HEK293 (cell line): ENCODE data around the gene XCL1.

ENCODE experiments used
- CTCF ChIA-PET: fragments of 350-600 bp; formaldehyde crosslinking; extraction: SDS; loops from one replicate; lab custom pipeline; 2021; ENCODE audit warnings: antibody characterized with exemption; lab: Yijun Ruan, JAX
- POLR2A ChIA-PET: fragments of 300-600 bp; formaldehyde crosslinking; extraction: SDS; loops from one replicate; lab custom pipeline; 2020; ENCODE audit warnings: antibody characterized with exemption, inconsistent platforms; lab: Yijun Ruan, JAX
- H3K27ac ChIP-seq: fragments of 200-500 bp; sonication (Bioruptor generic); 2 replicates; pipeline ENCODE4 v1.5.1; 2014; ENCODE audit warnings: low read depth, low read length, control low read depth, inconsistent platforms; ENCODE audit errors: extremely low read depth
- H3K36me3 ChIP-seq, 2 experiments: fragments of 200-500 bp in 1 of 2; sonication (Bioruptor generic) in 1 of 2; 1 replicate in 1 of 2; 2 replicates in 1 of 2; pipeline ENCODE4 v1.5.1; 2014 to 2017; ENCODE audit warnings: inconsistent platforms in 2 of 2, low read length in 2 of 2; ENCODE audit not compliant: control insufficient read depth in 2 of 2, insufficient read depth in 1 of 2
- H3K4me1 ChIP-seq: fragments of 200-500 bp; sonication (Bioruptor generic); 2 replicates; pipeline ENCODE4 v1.5.1; 2014; ENCODE audit warnings: mild to moderate bottlenecking, low read length, inconsistent platforms; ENCODE audit not compliant: control insufficient read depth, insufficient read depth
- H3K4me3 ChIP-seq: 2 replicates; pipeline ENCODE4 v1.5.1; 2011; ENCODE audit warnings: low read depth, mild to moderate bottlenecking, control low read depth, low read length, moderate library complexity
- H3K9me3 ChIP-seq: fragments of 200-500 bp; sonication (Bioruptor generic); 2 replicates; pipeline ENCODE4 v1.5.1; 2014; ENCODE audit warnings: low read depth, low read length, inconsistent platforms; ENCODE audit not compliant: control insufficient read depth, insufficient read depth
- KLF7 ChIP-seq: fragments of 450-650 bp; formaldehyde crosslinking; IDR thresholded peaks from 2 replicates; pipeline ENCODE4 v1.5.1; 2016; ENCODE audit warnings: missing biosample characterization, missing genetic modification characterization, borderline replicate concordance
- OVOL3 ChIP-seq: fragments of 450-650 bp; formaldehyde crosslinking; IDR thresholded peaks from 2 replicates; pipeline ENCODE4 v1.5.1; 2016; ENCODE audit warnings: missing biosample characterization, missing genetic modification characterization
- PRDM1 ChIP-seq: fragments of 450-650 bp; formaldehyde crosslinking; IDR thresholded peaks from 2 replicates; pipeline ENCODE4; 2016; ENCODE audit warnings: missing biosample characterization, missing genetic modification characterization
- SETDB1 ChIP-seq: IDR thresholded peaks from one replicate; pipeline ENCODE4 v1.6.1; 2017; ENCODE audit warnings: mild to moderate bottlenecking, low read length, moderate library complexity, mixed read lengths; ENCODE audit not compliant: insufficient read length
- YY1 ChIP-seq: fragments of 450-650 bp; formaldehyde crosslinking; IDR thresholded peaks from 2 replicates; pipeline ENCODE4 v1.5.1; 2018; ENCODE audit warnings: missing biosample characterization, missing genetic modification characterization
- ZIC2 ChIP-seq: fragments of 450-650 bp; formaldehyde crosslinking; IDR thresholded peaks from 2 replicates; pipeline ENCODE4 v1.5.1; 2016; ENCODE audit warnings: missing biosample characterization, missing genetic modification characterization
- ZNF10 ChIP-seq: fragments of 450-650 bp; formaldehyde crosslinking; IDR thresholded peaks from 2 replicates; pipeline ENCODE4 v1.5.1; 2017; ENCODE audit warnings: missing biosample characterization, missing genetic modification characterization
- ZNF114 ChIP-seq: fragments of 450-650 bp; formaldehyde crosslinking; IDR thresholded peaks from 2 replicates; pipeline ENCODE4 v1.5.0; 2017; ENCODE audit warnings: missing biosample characterization, missing genetic modification characterization
- ZNF146 ChIP-seq: fragments of 450-650 bp; formaldehyde crosslinking; IDR thresholded peaks from 2 replicates; pipeline ENCODE4 v1.5.1; 2016; ENCODE audit warnings: missing biosample characterization, missing genetic modification characterization
- ZNF311 ChIP-seq: fragments of 450-650 bp; formaldehyde crosslinking; IDR thresholded peaks from 2 replicates; pipeline ENCODE4 v1.5.1; 2017; ENCODE audit warnings: missing biosample characterization, missing genetic modification characterization, borderline replicate concordance
- ZNF350 ChIP-seq: fragments of 450-650 bp; formaldehyde crosslinking; IDR thresholded peaks from 2 replicates; pipeline ENCODE4 v1.5.0; 2017; ENCODE audit warnings: missing biosample characterization, mild to moderate bottlenecking, missing genetic modification characterization
- ZNF354C ChIP-seq: fragments of 450-650 bp; formaldehyde crosslinking; IDR thresholded peaks from 2 replicates; pipeline ENCODE4 v1.5.1; 2016; ENCODE audit warnings: missing biosample characterization, missing genetic modification characterization, low read depth, borderline replicate concordance
- ZNF416 ChIP-seq: fragments of 450-650 bp; formaldehyde crosslinking; IDR thresholded peaks from 2 replicates; pipeline ENCODE4 v1.5.1; 2016; ENCODE audit warnings: missing biosample characterization, missing genetic modification characterization
- ZNF473 ChIP-seq: fragments of 450-650 bp; formaldehyde crosslinking; IDR thresholded peaks from 2 replicates; pipeline ENCODE4 v1.5.1; 2017; ENCODE audit warnings: missing biosample characterization, missing genetic modification characterization
- ZNF510 ChIP-seq: fragments of 450-650 bp; formaldehyde crosslinking; IDR thresholded peaks from 2 replicates; pipeline ENCODE4 v1.5.1; 2018; ENCODE audit warnings: mild to moderate bottlenecking, missing genetic modification characterization, missing biosample characterization; ENCODE audit not compliant: insufficient replicate concordance
- ZNF558 ChIP-seq: fragments of 450-650 bp; formaldehyde crosslinking; IDR thresholded peaks from 2 replicates; pipeline ENCODE4 v1.5.1; 2016; ENCODE audit warnings: missing biosample characterization, missing genetic modification characterization
- ZNF560 ChIP-seq: fragments of 450-650 bp; formaldehyde crosslinking; IDR thresholded peaks from 2 replicates; pipeline ENCODE4 v1.5.1; 2017; ENCODE audit warnings: missing biosample characterization, missing genetic modification characterization, borderline replicate concordance
- ZNF585B ChIP-seq: fragments of 450-650 bp; formaldehyde crosslinking; IDR thresholded peaks from 2 replicates; pipeline ENCODE4 v1.5.1; 2016; ENCODE audit warnings: missing biosample characterization, missing genetic modification characterization
- ZNF639 ChIP-seq: fragments of 450-650 bp; formaldehyde crosslinking; IDR thresholded peaks from 2 replicates; pipeline ENCODE4 v1.5.1; 2016; ENCODE audit warnings: missing biosample characterization, missing genetic modification characterization
- ZNF654 ChIP-seq: fragments of 450-650 bp; formaldehyde crosslinking; IDR thresholded peaks from 2 replicates; pipeline ENCODE4 v1.5.1; 2016; ENCODE audit warnings: low read depth, missing biosample characterization, missing genetic modification characterization
- ZNF677 ChIP-seq: fragments of 450-650 bp; IDR thresholded peaks from 2 replicates; pipeline ENCODE4 v1.5.0; 2018; ENCODE audit warnings: missing biosample characterization, mild to moderate bottlenecking, missing genetic modification characterization, moderate library complexity
- ZSCAN23 ChIP-seq: fragments of 450-650 bp; formaldehyde crosslinking; IDR thresholded peaks from 2 replicates; pipeline ENCODE4 v1.5.1; 2016; ENCODE audit warnings: missing biosample characterization, missing genetic modification characterization
- ZSCAN4 ChIP-seq: fragments of 450-650 bp; formaldehyde crosslinking; IDR thresholded peaks from 2 replicates; pipeline ENCODE4 v1.5.1; 2017; ENCODE audit warnings: missing biosample characterization, missing genetic modification characterization
- TF ChIP-seq, protein P1 (sequence below): fragments of 450-650 bp; formaldehyde crosslinking; optimal IDR thresholded peaks from 2 replicates; pipeline ENCODE3; 2016; ENCODE audit warnings: missing biosample characterization, mild to moderate bottlenecking, missing genetic modification characterization
- TF ChIP-seq, protein P2 (sequence below): fragments of 450-650 bp; formaldehyde crosslinking; IDR thresholded peaks from 2 replicates; pipeline ENCODE4 v1.5.1; 2016; ENCODE audit warnings: missing biosample characterization, missing genetic modification characterization
- TF ChIP-seq, protein P3 (sequence below): fragments of 450-650 bp; formaldehyde crosslinking; IDR thresholded peaks from 2 replicates; pipeline ENCODE4 v1.5.1; 2016; ENCODE audit warnings: missing biosample characterization, missing genetic modification characterization
- TF ChIP-seq, protein P4 (sequence below): fragments of 450-650 bp; formaldehyde crosslinking; IDR thresholded peaks from 2 replicates; pipeline ENCODE4 v1.5.1; 2016; ENCODE audit warnings: missing biosample characterization, missing genetic modification characterization, borderline replicate concordance

Gene XCL1

DNA sequence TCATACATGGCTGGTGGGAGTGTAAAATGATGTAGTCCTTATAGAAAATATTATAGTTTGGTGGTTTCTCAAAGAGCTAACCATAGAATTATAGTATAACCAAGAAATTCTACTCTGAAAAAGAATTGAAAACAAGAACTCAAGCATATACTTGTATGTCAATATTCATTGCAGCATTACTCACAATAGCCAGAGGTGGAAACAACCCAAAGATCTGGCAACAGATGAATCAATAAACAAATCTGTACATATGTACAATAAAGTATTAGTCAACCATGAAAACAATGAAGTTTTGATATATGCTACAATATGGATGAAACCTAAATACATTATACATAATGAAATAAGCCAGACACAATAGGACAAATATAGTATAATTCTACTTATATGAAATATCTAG lies 29.7 kb downstream of the XCL1 start:
- Histone ChIP-seq H3K4me1 (no peaks in the 10 kb centered on the region), H3K36me3 (no peaks in the 10 kb centered on the region), H3K27ac (no peak overlapping the region), H3K4me3 (no peak overlapping the region), H3K9me3 (no peaks in the 10 kb centered on the region)
- CTCF ChIA-PET, result interaction anchor here (0.5 to 4.0 kb wide), 5 partner anchors 11 to 742 kb away, joined by 3 to 72 read pairs (median 4); no protein-coding TSS in a partner anchor
- POLR2A ChIA-PET, result no interaction called here
- TF ChIP-seq ZSCAN4 (tag by site-specific recombination) (no peak), ZNF639 (tag by site-specific recombination) (no peak), ZNF654 (tag by site-specific recombination) (no peak), SETDB1 (no peak), ZNF473 (no peak), ZNF585B (tag by site-specific recombination) (no peak), ZNF558 (tag by site-specific recombination) (no peak), ZNF677 (tag by site-specific recombination) (no peak), ZNF114 (tag by site-specific recombination) (no peak), ZNF311 (tag by site-specific recombination) (no peak), ZNF10 (tag by site-specific recombination) (no peak), ZNF146 (tag by site-specific recombination) (no peak), ZNF354C (no peak), KLF7 (tag by site-specific recombination) (no peak)

- Histone ChIP-seq H3K9me3 (no peaks in the 10 kb centered on the region), H3K27ac (no peak overlapping the region), H3K4me1 (no peaks in the 10 kb centered on the region), H3K4me3 (no peak overlapping the region), H3K36me3 (no peaks in the 10 kb centered on the region)
- ChIA-PET CTCF (interaction anchor here (0.5 to 1.0 kb wide), 3 partner anchors 15 to 879 kb away, joined by 3 to 5 read pairs (median 3); no protein-coding TSS in a partner anchor), POLR2A (no interaction called here)
- no peak for TF ChIP-seq OVOL3 (tag by site-specific recombination)
- TF ChIP-seq, protein P1, sequence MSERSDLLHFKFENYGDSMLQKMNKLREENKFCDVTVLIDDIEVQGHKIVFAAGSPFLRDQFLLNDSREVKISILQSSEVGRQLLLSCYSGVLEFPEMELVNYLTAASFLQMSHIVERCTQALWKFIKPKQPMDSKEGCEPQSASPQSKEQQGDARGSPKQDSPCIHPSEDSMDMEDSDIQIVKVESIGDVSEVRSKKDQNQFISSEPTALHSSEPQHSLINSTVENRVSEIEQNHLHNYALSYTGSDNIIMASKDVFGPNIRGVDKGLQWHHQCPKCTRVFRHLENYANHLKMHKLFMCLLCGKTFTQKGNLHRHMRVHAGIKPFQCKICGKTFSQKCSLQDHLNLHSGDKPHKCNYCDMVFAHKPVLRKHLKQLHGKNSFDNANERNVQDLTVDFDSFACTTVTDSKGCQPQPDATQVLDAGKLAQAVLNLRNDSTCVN (tag by site-specific recombination), result no peak
- TF ChIP-seq, protein P2, sequence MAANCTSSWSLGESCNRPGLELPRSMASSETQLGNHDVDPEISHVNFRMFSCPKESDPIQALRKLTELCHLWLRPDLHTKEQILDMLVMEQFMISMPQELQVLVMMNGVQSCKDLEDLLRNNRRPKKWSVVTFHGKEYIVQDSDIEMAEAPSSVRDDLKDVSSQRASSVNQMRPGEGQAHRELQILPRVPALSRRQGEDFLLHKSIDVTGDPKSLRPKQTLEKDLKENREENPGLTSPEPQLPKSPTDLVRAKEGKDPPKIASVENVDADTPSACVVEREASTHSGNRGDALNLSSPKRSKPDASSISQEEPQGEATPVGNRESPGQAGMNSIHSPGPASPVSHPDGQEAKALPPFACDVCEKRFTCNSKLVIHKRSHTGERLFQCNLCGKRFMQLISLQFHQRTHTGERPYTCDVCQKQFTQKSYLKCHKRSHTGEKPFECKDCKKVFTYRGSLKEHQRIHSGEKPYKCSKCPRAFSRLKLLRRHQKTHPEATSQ (tag by site-specific recombination), result no peak
- no peak for TF ChIP-seq ZNF350
- TF ChIP-seq, protein P3, sequence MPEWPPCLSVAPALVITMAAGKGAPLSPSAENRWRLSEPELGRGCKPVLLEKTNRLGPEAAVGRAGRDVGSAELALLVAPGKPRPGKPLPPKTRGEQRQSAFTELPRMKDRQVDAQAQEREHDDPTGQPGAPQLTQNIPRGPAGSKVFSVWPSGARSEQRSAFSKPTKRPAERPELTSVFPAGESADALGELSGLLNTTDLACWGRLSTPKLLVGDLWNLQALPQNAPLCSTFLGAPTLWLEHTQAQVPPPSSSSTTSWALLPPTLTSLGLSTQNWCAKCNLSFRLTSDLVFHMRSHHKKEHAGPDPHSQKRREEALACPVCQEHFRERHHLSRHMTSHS (tag by site-specific recombination), result no peak
- TF ChIP-seq ZNF416 (tag by site-specific recombination), result no peak
- no peak for TF ChIP-seq ZNF510 (tag by site-specific recombination)
- TF ChIP-seq, protein P4, sequence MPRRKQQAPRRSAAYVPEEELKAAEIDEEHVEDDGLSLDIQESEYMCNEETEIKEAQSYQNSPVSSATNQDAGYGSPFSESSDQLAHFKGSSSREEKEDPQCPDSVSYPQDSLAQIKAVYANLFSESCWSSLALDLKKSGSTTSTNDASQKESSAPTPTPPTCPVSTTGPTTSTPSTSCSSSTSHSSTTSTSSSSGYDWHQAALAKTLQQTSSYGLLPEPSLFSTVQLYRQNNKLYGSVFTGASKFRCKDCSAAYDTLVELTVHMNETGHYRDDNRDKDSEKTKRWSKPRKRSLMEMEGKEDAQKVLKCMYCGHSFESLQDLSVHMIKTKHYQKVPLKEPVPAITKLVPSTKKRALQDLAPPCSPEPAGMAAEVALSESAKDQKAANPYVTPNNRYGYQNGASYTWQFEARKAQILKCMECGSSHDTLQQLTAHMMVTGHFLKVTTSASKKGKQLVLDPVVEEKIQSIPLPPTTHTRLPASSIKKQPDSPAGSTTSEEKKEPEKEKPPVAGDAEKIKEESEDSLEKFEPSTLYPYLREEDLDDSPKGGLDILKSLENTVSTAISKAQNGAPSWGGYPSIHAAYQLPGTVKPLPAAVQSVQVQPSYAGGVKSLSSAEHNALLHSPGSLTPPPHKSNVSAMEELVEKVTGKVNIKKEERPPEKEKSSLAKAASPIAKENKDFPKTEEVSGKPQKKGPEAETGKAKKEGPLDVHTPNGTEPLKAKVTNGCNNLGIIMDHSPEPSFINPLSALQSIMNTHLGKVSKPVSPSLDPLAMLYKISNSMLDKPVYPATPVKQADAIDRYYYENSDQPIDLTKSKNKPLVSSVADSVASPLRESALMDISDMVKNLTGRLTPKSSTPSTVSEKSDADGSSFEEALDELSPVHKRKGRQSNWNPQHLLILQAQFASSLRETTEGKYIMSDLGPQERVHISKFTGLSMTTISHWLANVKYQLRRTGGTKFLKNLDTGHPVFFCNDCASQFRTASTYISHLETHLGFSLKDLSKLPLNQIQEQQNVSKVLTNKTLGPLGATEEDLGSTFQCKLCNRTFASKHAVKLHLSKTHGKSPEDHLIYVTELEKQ, result no peak
- TF ChIP-seq ZIC2 (tag by site-specific recombination), result no peak
- no peak for TF ChIP-seq ZSCAN23 (tag by site-specific recombination)
- no peak for TF ChIP-seq YY1 (tag by site-specific recombination)
- no peak for TF ChIP-seq PRDM1
- TF ChIP-seq ZNF560 (tag by site-specific recombination), result no peak
These were observed 31.5 kb downstream of the XCL1 start for GRCh38 chr1:168607872-168608428.
